ENCODE data around the gene DCK. TPM values are rescaled to one million over a fixed set of nuclear protein-coding genes. Genes with fewer than 3 reads are reported as not detected.
"Not testable (repeated sequence)": the region's sequence is repeated elsewhere in the genome, so short reads cannot be mapped to it uniquely, and the experiment has no call there.

Gene DCK
- total and polyA plus RNA-seq, 10 donors, result 19.3 to 45.5 (median 35.3) TPM

DNA sequence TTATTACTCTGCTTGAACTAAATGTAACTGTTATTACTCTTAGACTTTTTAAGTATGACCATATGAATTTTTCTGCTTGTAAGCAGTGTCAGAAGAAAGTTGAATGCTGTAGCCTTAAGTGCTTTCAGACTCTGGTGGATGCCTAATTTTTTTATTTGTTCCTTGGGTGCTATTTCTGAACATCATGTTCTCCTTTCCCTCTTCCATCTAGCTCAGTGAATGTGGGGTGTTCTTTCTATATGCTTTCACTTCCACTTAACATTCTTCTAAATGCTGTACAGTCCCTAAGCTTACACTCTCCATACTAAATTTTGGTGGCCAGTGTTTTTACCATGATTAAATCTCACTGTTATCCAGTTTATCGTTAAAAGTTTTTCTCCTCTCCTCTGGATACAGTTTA lies 3.6 kb downstream of the DCK start:
- Histone ChIP-seq H3K9me3 (no peaks in the 10 kb centered on the region), H3K36me3 (peaks cover 0 to 40% (median 13%) of the 10 kb centered on the region in 6 donors), H3K27ac (peak overlapping the region; percentile 10 to 95 (median 92)), H3K4me1 (peaks cover 20 to 90% (median 64%) of the 10 kb centered on the region in 6 donors), H3K27me3 (replicated peaks in 1 of 7) (no peaks in the 10 kb centered on the region), H3K4me3 (peak overlapping the region in 5 of 8 donors; percentile 16 to 95 (median 91))
- no peak for DNase-seq
- intact Hi-C loops (cut with DNase I; ENCODE audit: low total_unique reads), result loop anchor here (10.0 kb wide), 1 partner anchor 312 kb away; the partner anchor contains the start of gene UTP3
- TF ChIP-seq POLR2AphosphoS5 (IDR thresholded peaks at IDR 0.05), result no peak
- TF ChIP-seq, protein P1, sequence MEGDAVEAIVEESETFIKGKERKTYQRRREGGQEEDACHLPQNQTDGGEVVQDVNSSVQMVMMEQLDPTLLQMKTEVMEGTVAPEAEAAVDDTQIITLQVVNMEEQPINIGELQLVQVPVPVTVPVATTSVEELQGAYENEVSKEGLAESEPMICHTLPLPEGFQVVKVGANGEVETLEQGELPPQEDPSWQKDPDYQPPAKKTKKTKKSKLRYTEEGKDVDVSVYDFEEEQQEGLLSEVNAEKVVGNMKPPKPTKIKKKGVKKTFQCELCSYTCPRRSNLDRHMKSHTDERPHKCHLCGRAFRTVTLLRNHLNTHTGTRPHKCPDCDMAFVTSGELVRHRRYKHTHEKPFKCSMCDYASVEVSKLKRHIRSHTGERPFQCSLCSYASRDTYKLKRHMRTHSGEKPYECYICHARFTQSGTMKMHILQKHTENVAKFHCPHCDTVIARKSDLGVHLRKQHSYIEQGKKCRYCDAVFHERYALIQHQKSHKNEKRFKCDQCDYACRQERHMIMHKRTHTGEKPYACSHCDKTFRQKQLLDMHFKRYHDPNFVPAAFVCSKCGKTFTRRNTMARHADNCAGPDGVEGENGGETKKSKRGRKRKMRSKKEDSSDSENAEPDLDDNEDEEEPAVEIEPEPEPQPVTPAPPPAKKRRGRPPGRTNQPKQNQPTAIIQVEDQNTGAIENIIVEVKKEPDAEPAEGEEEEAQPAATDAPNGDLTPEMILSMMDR (IDR thresholded peaks at IDR 0.05 in 8 of 11, conservative IDR thresholded peaks at IDR 0.05 in 3 of 11), result no peak
- TF ChIP-seq POLR2A (IDR thresholded peaks at IDR 0.05), result no peak
- WGBS, 5 donors, result 58 to 83% (median 64%) methylated on average over 1 of the region's 1 CpG

DNA sequence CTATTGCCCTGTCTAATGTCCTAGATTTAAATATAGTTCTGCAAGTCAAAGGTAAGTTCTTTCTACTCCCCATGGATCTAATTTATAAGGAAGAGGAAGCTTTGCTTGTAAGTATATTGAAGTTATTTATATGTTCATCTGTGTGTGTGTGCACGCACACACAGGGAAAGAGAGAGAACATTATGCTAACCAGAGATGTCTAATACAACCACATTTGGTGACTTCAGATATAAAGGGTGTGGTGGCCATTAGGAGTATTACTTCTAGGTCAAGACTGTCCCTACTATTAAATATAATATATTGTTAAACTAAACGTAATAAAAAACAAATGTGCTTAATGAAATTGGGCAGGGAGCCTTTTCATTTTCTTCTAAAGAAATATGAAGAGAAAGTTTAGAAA lies 4.1 kb downstream of the DCK start:
- Histone ChIP-seq H3K27me3 (replicated peaks in 1 of 7) (no peaks in the 10 kb centered on the region), H3K36me3 (peaks cover 0 to 40% (median 13%) of the 10 kb centered on the region in 6 donors), H3K4me3 (peak overlapping the region in 5 of 8 donors; percentile 16 to 95 (median 91)), H3K27ac (peak overlapping the region in 6 of 8 donors; percentile 0 to 95 (median 92)), H3K9me3 (no peaks in the 10 kb centered on the region), H3K4me1 (peaks cover 20 to 90% (median 64%) of the 10 kb centered on the region in 6 donors)
- TF ChIP-seq POLR2A (IDR thresholded peaks at IDR 0.05) (no peak), POLR2AphosphoS5 (IDR thresholded peaks at IDR 0.05) (no peak)
- TF ChIP-seq, protein P1 (IDR thresholded peaks at IDR 0.05 in 8 of 11, conservative IDR thresholded peaks at IDR 0.05 in 3 of 11), result no peak
- intact Hi-C loops (cut with DNase I; ENCODE audit: low total_unique reads), result loop anchor here (10.0 kb wide), 1 partner anchor 313 kb away; the partner anchor contains the start of gene UTP3
- DNase-seq, result no peak
- WGBS, 5 donors, result 13 to 34% (median 30%) methylated on average over 2 of the region's 2 CpGs

DNA sequence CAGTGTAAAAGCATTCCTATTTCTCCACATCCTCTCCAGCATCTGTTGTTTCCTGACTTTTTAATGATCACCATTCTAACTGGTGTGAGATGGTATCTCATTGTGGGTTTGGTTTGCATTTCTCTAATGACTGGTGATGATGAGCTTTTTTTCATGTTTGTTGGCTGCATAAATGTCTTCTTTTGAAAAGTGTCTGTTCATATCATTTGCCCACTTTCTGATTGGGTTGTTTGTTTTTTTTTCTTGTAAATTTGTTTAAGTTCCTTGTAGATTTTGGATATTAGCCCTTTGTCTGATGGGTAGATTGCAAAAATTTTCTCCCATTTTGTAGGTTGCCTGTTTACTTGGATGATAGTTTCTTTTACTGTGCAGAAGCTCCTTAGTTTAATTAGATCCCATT lies 6.2 kb downstream of the DCK start:
- not testable (repeated sequence) for H3K9me3 ChIP-seq; H3K4me3 ChIP-seq; H3K27ac ChIP-seq; DNase-seq; H3K27me3 ChIP-seq (replicated peaks in 1 of 7)
- intact Hi-C loops (cut with DNase I; ENCODE audit: low total_unique reads), result loop anchor here (10.0 kb wide), 2 partner anchors 155 to 315 kb away; partner anchors contain the start of gene UTP3
- Histone ChIP-seq H3K36me3 (peaks cover 0 to 48% (median 13%) of the 10 kb centered on the region in 6 donors), H3K4me1 (peaks cover 29 to 96% (median 72%) of the 10 kb centered on the region in 6 donors)

DNA sequence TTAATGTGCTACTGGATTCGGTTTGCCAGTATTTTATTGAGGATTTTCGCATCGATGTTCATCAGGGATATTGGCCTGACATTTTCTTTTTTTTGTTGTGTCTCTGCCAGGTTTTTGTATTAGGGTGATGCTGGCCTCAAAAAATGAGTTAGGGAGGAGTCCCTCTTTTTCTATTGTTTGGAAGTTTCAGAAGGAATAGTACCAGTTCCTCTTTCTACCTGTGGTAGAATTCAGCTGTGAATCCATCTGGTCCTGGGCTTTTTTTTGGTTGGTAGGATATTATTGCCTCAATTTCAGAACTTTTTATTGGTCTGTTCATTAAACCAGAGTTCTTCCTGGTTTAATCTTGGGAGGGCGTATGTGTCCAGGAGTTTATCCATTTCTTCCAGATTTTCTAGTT lies 7.9 kb downstream of the DCK start:
- not testable (repeated sequence) for H3K9me3 ChIP-seq; H3K27ac ChIP-seq; DNase-seq; H3K27me3 ChIP-seq (replicated peaks in 1 of 7); H3K4me3 ChIP-seq
- WGBS, 5 donors, result 96 to 99% (median 97%) methylated on average over 4 of the region's 4 CpGs
- Histone ChIP-seq H3K4me1 (peaks cover 29 to 96% (median 72%) of the 10 kb centered on the region in 6 donors), H3K36me3 (peaks cover 0 to 53% (median 13%) of the 10 kb centered on the region in 6 donors)
- intact Hi-C loops (cut with DNase I; ENCODE audit: low total_unique reads), result loop anchor here (10.0 kb wide), 1 partner anchor 157 kb away; no protein-coding TSS in a partner anchor

DNA sequence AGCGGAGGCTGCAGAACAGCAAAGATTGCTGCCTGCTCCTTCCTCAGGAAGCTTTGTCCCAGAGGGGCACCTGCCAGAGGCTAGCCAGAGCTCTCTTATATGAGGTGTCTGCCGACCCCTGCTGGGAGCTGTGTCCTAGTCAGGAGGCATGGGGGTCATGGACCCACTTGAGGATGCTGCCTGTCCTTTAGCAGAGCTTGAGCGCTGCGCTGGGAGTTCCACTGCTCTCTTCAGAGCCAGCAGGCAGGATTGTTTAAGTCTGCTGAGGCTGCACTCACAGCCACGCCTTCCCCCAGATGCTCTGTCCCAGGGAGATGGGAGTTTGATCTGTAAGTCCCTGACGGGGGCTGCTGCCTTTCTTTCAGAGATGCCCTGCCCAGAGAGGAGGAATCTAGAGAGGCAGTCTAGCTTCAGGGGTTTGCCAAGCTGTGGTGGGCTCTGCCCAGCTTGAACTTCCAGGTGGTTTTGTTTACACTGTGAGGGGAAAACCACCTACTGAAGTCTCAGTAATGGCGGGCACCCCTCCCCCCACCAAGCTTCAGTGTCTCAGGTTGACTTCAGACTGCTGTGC lies 10.9 kb downstream of the DCK start:
- peak; percentile 81 for DNase-seq
- intact Hi-C loops (cut with DNase I; ENCODE audit: low total_unique reads), result loop anchor here (10.0 kb wide), 1 partner anchor 160 kb away; no protein-coding TSS in a partner anchor
- H3K4me1 ChIP-seq, result peaks cover 26 to 95% (median 61%) of the 10 kb centered on the region in 6 donors
- H3K36me3 ChIP-seq, result peaks cover 0 to 48% (median 1%) of the 10 kb centered on the region in 6 donors
- peak overlapping the region in 7 of 8 donors; percentile 39 to 85 (median 64) for H3K27ac ChIP-seq
- H3K4me3 ChIP-seq, result peak overlapping the region in 1 of 8 donors; percentile 48
- H3K27me3 ChIP-seq (replicated peaks in 1 of 7), result no peaks in the 10 kb centered on the region
- no peak for TF ChIP-seq POLR2AphosphoS5 (IDR thresholded peaks at IDR 0.05)
- TF ChIP-seq POLR2A (IDR thresholded peaks at IDR 0.05), result no peak
- TF ChIP-seq, protein P1 (IDR thresholded peaks at IDR 0.05 in 8 of 11, conservative IDR thresholded peaks at IDR 0.05 in 3 of 11), result no peak
- 43 to 66% (median 50%) methylated on average over 4 to 7 of the region's 7 CpGs for WGBS, 5 donors
- H3K9me3 ChIP-seq, result no peaks in the 10 kb centered on the region

DNA sequence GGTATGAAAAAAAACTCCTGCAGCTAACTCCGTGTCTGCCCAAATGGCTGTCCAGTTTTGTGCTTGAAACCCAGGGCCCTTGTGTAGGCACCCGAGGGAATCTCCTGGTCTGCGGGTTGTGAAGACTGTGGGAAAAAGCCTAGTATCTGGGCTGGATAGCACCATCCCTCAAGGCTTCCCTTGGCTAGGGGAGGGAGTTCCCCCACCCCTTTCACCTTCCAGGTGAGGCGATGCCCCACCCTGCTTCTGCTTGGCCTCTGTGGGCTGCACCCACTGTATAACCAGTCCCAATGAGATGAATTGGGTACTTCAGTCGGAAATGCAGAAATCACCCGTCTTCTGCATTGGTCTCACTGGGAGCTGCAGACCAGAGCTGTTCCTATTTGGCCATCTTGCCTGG lies 11.6 kb downstream of the DCK start:
- H3K27me3 ChIP-seq (replicated peaks in 1 of 7); DNase-seq; H3K9me3 ChIP-seq: not testable (repeated sequence)
- 70 to 84% (median 80%) methylated on average over 6 of the region's 6 CpGs for WGBS, 5 donors
- Histone ChIP-seq H3K36me3 (peaks cover 0 to 42% (median 0%) of the 10 kb centered on the region in 6 donors), H3K27ac (peak overlapping the region in 7 of 8 donors; percentile 17 to 85 (median 64)), H3K4me1 (peaks cover 26 to 96% (median 66%) of the 10 kb centered on the region in 6 donors), H3K4me3 (peak overlapping the region in 1 of 8 donors; percentile 48)
- intact Hi-C loops (cut with DNase I; ENCODE audit: low total_unique reads), result loop anchor here (10.0 kb wide), 1 partner anchor 160 kb away; no protein-coding TSS in a partner anchor
